ENCODE measurements around the gene C6orf136.

DNA sequence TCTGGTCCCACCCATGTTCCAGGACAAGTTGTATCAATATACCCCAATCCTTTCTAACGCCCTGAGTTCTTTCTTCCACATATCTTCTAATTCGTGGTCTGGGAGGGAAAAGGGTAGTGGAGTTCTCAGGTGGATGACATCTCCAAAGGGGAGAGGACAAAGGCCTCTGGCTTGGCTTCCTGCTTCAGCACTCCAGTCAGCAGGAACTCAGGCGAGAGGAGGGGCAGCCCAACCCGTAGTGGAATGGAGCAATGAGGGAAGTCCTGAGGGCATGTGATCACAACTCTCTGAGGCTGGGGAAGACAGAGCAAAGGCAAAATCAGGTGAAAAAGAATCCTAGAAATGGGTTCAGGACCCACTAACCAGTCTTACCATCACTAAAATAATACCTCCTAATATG is 53.4 kb downstream of the C6orf136 start:
- TF ChIP-seq POLR2A (IDR thresholded peaks at IDR 0.05; ENCODE audit: low read depth, low read length) (no peak), FOS (IDR thresholded peaks at IDR 0.05; ENCODE audit: borderline replicate concordance, extremely low read depth, insufficient read length) (no peak), ZNF274 (IDR thresholded peaks at IDR 0.05; ENCODE audit: insufficient read depth, insufficient read length) (no peak), SPI1 (IDR thresholded peaks at IDR 0.05; ENCODE audit: borderline replicate concordance, insufficient read depth, low read depth, low read length) (no peak), HDGF (IDR thresholded peaks at IDR 0.05) (no peak), EED (IDR thresholded peaks at IDR 0.05; ENCODE audit: low read depth) (no peak), POLR2AphosphoS5 (IDR thresholded peaks at IDR 0.05; ENCODE audit: low read length) (no peak), CEBPB (IDR thresholded peaks at IDR 0.05; ENCODE audit: borderline replicate concordance in 1 of 2, low read depth in 2 of 2, low read length in 2 of 2) (no peak), MYC (IDR thresholded peaks at IDR 0.05; ENCODE audit: insufficient read depth, insufficient read length, insufficient replicate concordance, low read length, severe bottlenecking) (no peak), NR2C2 (IDR thresholded peaks at IDR 0.05; ENCODE audit: borderline replicate concordance, control insufficient read depth, insufficient read length, low read depth) (no peak), SMC3 (IDR thresholded peaks at IDR 0.05; ENCODE audit: borderline replicate concordance, low read length) (no peak)
- TF ChIP-seq, protein P1, sequence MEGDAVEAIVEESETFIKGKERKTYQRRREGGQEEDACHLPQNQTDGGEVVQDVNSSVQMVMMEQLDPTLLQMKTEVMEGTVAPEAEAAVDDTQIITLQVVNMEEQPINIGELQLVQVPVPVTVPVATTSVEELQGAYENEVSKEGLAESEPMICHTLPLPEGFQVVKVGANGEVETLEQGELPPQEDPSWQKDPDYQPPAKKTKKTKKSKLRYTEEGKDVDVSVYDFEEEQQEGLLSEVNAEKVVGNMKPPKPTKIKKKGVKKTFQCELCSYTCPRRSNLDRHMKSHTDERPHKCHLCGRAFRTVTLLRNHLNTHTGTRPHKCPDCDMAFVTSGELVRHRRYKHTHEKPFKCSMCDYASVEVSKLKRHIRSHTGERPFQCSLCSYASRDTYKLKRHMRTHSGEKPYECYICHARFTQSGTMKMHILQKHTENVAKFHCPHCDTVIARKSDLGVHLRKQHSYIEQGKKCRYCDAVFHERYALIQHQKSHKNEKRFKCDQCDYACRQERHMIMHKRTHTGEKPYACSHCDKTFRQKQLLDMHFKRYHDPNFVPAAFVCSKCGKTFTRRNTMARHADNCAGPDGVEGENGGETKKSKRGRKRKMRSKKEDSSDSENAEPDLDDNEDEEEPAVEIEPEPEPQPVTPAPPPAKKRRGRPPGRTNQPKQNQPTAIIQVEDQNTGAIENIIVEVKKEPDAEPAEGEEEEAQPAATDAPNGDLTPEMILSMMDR (IDR thresholded peaks at IDR 0.05 in 2 of 3, conservative IDR thresholded peaks at IDR 0.05 in 1 of 3; ENCODE audit: control insufficient read depth in 2 of 3, extremely low read depth in 1 of 3, insufficient read depth in 1 of 3, low read depth in 3 of 3, low read length in 3 of 3) = no peak
- TF ChIP-seq, protein P2, sequence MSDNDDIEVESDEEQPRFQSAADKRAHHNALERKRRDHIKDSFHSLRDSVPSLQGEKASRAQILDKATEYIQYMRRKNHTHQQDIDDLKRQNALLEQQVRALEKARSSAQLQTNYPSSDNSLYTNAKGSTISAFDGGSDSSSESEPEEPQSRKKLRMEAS (IDR thresholded peaks at IDR 0.05; ENCODE audit: low read depth, low read length) = no peak
- TF ChIP-seq, protein P3, sequence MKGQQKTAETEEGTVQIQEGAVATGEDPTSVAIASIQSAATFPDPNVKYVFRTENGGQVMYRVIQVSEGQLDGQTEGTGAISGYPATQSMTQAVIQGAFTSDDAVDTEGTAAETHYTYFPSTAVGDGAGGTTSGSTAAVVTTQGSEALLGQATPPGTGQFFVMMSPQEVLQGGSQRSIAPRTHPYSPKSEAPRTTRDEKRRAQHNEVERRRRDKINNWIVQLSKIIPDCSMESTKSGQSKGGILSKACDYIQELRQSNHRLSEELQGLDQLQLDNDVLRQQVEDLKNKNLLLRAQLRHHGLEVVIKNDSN (IDR thresholded peaks at IDR 0.05; ENCODE audit: borderline replicate concordance, extremely low read length, insufficient read depth, low read depth, low read length) = no peak
